Activated naive CD4-positive, alpha-beta T cell treated with anti-CD3 and anti-CD28 coated beads, Interleukin-2, amount 50 U/mL, for 72 hours (primary cell): ENCODE measurements around the gene TNFRSF13B. TPM values are rescaled to one million over a fixed set of nuclear protein-coding genes. Genes with fewer than 3 reads are reported as not detected.
"Not testable (repeated sequence)": the region's sequence is repeated elsewhere in the genome, so short reads cannot be mapped to it uniquely, and the experiment has no call there.

ENCODE experiments used
- ATAC-seq, 2 donors: fragments of 150-1000 bp; cut with Tn5 transposase; 2 replicates each; pipeline ENCODE4 v1.10.0; 2021; ENCODE audit warnings: mild to moderate bottlenecking in 2 of 2, moderate library complexity in 2 of 2
- DNase-seq, 2 donors: peaks; one replicate each; pipeline ENCODE4 v3.0.0; 2021 to 2022; ENCODE audit warnings: low spot score in 2 of 2
- H3K27ac Mint-ChIP-seq, 2 donors: one replicate each; pipeline ENCODE4 v1.8.0; 2022; ENCODE audit warnings: mild to moderate bottlenecking in 2 of 2, mixed read lengths in 2 of 2
- H3K36me3 Mint-ChIP-seq, 2 donors: one replicate each; pipeline ENCODE4 v1.8.0; 2022; ENCODE audit warnings: mixed read lengths in 2 of 2
- H3K9me3 Mint-ChIP-seq, 2 donors: one replicate each; pipeline ENCODE4 v1.8.0; 2022; ENCODE audit warnings: mixed read lengths in 2 of 2
- total RNA-seq, 2 donors: library from RNA; stranded (reverse); gene quantifications; one replicate each; pipeline ENCODE4 v1.2.3, GENCODE V29; 2022

The TNFRSF13B gene
- total RNA-seq, 2 donors from 2014 or later = not detected

- Mint-ChIP-seq H3K27ac (no peak overlapping the region), H3K36me3 (no peaks in the 10 kb centered on the region), H3K9me3 (no peaks in the 10 kb centered on the region)
- DNase-seq = peak in 1 of 2 donors; percentile 38
- no peak for ATAC-seq
These were observed 53.5 kb downstream of the TNFRSF13B start for GRCh38 chr17:16918443-16918842.

GRCh38 chr17:16917671-16918394, 54.1 kb downstream of the TNFRSF13B start:
- ATAC-seq = no peak
- DNase-seq = peak in 1 of 2 donors; percentile 11
- H3K9me3 Mint-ChIP-seq = no peaks in the 10 kb centered on the region
- no peaks in the 10 kb centered on the region for H3K36me3 Mint-ChIP-seq
- H3K27ac Mint-ChIP-seq = no peak overlapping the region

- no peak for DNase-seq
- Mint-ChIP-seq H3K36me3 (no peaks in the 10 kb centered on the region), H3K27ac (no peak overlapping the region), H3K9me3 (no peaks in the 10 kb centered on the region)
- no peak for ATAC-seq
These were observed 55.4 kb downstream of the TNFRSF13B start for GRCh38 chr17:16916557-16916920.

- Mint-ChIP-seq H3K27ac (no peak overlapping the region), H3K36me3 (no peaks in the 10 kb centered on the region), H3K9me3 (no peaks in the 10 kb centered on the region)
- ATAC-seq (peak; percentile 34 to 53), DNase-seq (peak; percentile 37 to 46)
These were observed 56.0 kb downstream of the TNFRSF13B start for GRCh38 chr17:16915752-16916556.

- Mint-ChIP-seq H3K36me3 (no peaks in the 10 kb centered on the region), H3K27ac (no peak overlapping the region), H3K9me3 (no peaks in the 10 kb centered on the region)
- ATAC-seq (no peak), DNase-seq (peak in 1 of 2 donors; percentile 20)
These were observed 58.5 kb downstream of the TNFRSF13B start for GRCh38 chr17:16913463-16913862.

GRCh38 chr17:16912021-16912962, 59.6 kb downstream of the TNFRSF13B start:
- ATAC-seq = peak in 1 of 2 donors; percentile 29
- Mint-ChIP-seq H3K9me3 (no peaks in the 10 kb centered on the region), H3K27ac (no peak overlapping the region), H3K36me3 (no peaks in the 10 kb centered on the region)
- peak in 1 of 2 donors; percentile 16 for DNase-seq

GRCh38 chr17:16911141-16911937, 60.6 kb downstream of the TNFRSF13B start:
- DNase-seq = peak in 1 of 2 donors; percentile 48
- Mint-ChIP-seq H3K27ac (no peak overlapping the region), H3K36me3 (no peaks in the 10 kb centered on the region), H3K9me3 (no peaks in the 10 kb centered on the region)
- peak; percentile 23 to 40 for ATAC-seq

GRCh38 chr17:16910341-16910740, 61.6 kb downstream of the TNFRSF13B start:
- Mint-ChIP-seq H3K36me3 (no peaks in the 10 kb centered on the region), H3K27ac (no peak overlapping the region), H3K9me3 (no peaks in the 10 kb centered on the region)
- DNase-seq = no peak
- ATAC-seq = no peak

GRCh38 chr17:16909472-16910246, 62.3 kb downstream of the TNFRSF13B start:
- Mint-ChIP-seq H3K9me3 (no peaks in the 10 kb centered on the region), H3K27ac (no peak overlapping the region), H3K36me3 (no peaks in the 10 kb centered on the region)
- DNase-seq = peak in 1 of 2 donors; percentile 21
- ATAC-seq = no peak

GRCh38 chr17:16908273-16908672, 63.6 kb downstream of the TNFRSF13B start:
- H3K36me3 Mint-ChIP-seq = no peaks in the 10 kb centered on the region
- no peak overlapping the region for H3K27ac Mint-ChIP-seq
- no peaks in the 10 kb centered on the region for H3K9me3 Mint-ChIP-seq
- DNase-seq = peak in 1 of 2 donors; percentile 25
- no peak for ATAC-seq

- Mint-ChIP-seq H3K36me3 (no peaks in the 10 kb centered on the region), H3K9me3 (no peaks in the 10 kb centered on the region), H3K27ac (no peak overlapping the region)
- ATAC-seq = peak; percentile 76 to 84
- no peak for DNase-seq
These were observed 65.2 kb downstream of the TNFRSF13B start for GRCh38 chr17:16906680-16907079.

GRCh38 chr17:16905593-16906191, 66.2 kb downstream of the TNFRSF13B start:
- H3K36me3 Mint-ChIP-seq = no peaks in the 10 kb centered on the region

GRCh38 chr17:16903070-16903469, 68.8 kb downstream of the TNFRSF13B start:
- not testable (repeated sequence) for DNase-seq, ATAC-seq, H3K9me3 Mint-ChIP-seq, H3K27ac Mint-ChIP-seq, H3K36me3 Mint-ChIP-seq

More at GRCh38 chr17:16905593-16906191, 66.2 kb downstream of the TNFRSF13B start:
- no peak overlapping the region for H3K27ac Mint-ChIP-seq
- ATAC-seq (peak in 1 of 2 donors; percentile 56), DNase-seq (no peak)
- no peaks in the 10 kb centered on the region for H3K9me3 Mint-ChIP-seq

GRCh38 chr17:16900288-16900882, 71.5 kb downstream of the TNFRSF13B start:
- Mint-ChIP-seq H3K36me3 (no peaks in the 10 kb centered on the region), H3K27ac (no peak overlapping the region), H3K9me3 (no peaks in the 10 kb centered on the region)
- no peak for ATAC-seq
- peak in 1 of 2 donors; percentile 18 for DNase-seq
